GM18505 (cell line): ENCODE measurements around the gene NOBOX.

Experiments
- ATAC-seq: cut with Tn5 transposase; IDR thresholded peaks from one replicate; pipeline ENCODE4 v1.9.1; 2021; ENCODE audit not compliant: unreplicated experiment
- POLR2A ChIP-seq: IDR thresholded peaks from 4 replicates; pipeline ENCODE4 v1.6.1; 2011; ENCODE audit warnings: borderline replicate concordance; ENCODE audit not compliant: insufficient read depth, insufficient read length; ENCODE audit errors: extremely low read depth

NOBOX gene

DNA sequence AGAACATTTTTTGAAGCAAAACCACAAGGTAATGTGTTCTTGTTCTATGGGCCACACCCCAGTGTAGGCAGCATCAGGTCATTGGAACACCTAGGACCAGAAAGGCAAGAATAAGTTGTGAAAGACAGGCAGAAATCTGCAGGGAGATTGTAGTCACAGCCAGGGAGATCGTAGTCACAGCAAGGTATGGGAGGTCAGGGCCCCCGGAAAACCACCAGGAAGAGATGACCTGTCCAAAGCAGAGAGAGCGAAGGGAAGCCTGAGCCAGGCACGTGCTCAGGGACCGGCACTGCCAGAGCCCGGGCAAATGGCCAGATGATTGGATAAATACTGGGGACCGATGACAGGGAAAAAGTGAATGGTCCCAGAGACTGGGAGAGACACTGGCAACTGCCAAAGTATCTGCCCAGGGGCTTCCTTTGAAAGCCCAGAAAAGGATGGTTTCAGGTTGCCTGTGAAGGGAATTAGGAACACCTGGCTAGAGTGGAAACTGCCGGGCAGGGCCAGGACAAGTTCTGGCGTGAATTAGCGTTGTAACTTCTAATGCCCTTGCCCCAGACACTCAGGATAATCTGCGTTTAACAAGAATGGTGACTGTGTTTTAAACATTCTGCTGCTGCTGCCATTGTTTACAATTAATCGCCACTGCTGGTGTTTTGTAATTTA lies 3.9 kb upstream of the NOBOX start:
- ATAC-seq = no peak
- TF ChIP-seq POLR2A = no peak

DNA sequence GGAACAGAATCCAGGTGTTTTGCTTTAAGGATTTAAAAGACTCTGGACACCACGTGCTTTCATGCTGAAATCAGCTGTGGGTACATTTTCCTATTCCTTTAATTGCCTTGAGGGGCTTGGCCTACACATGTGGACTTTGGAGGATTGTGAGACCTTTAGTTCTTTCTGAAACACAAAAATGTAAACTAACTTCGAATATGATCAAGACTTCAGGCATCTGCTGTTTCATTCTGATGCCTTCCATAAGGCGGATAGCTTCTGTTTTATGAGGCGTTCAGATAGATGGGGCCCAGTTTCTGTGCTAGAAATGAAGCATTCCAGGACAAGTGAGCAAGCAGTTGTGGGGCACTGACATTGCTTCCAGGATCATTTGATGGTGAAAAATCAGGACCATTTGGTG lies 1.5 kb upstream of the NOBOX start:
- no peak for ATAC-seq
- no peak for TF ChIP-seq POLR2A

DNA sequence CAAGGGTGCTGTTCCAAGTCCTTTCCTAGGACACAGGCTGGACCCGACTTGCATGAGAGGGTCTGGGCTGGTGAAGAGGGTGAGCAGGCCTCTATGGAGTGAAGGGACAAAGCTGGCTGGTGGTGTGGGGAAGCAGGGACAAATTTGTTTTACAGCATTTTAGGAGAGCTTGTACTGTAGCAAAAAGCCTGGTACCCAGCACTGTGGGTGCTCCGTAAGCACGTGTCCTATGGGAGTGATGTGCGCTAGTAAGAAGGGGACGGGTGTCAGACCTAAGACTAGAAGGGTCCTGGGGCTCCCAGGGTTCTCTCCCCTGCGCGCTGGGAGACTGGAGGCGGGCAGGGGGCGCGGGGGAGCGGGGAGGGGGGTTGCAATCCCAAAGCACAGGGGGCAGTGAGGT lies 391 bp downstream of the NOBOX start:
- TF ChIP-seq POLR2A = no peak
- ATAC-seq = no peak

DNA sequence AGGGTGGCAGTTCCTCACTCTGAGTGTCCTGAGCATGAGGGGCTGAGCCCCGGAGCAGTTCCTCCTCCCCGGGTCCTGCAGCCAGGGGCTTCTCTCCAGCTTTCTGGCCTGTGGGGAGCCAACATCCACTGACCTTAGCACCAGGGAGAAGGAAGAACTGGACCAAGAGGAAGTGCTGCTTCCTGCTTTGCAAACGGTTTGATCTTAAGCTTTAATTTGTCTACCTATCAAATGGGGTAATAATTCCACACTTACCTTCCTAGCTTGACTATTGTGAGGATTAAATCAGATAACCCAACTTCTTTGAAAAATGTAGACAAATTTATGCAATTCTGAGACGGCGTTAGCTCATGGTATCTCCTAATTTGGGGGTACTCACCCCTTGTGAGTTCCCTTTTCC lies 2.0 kb downstream of the NOBOX start:
- no peak for ATAC-seq

DNA sequence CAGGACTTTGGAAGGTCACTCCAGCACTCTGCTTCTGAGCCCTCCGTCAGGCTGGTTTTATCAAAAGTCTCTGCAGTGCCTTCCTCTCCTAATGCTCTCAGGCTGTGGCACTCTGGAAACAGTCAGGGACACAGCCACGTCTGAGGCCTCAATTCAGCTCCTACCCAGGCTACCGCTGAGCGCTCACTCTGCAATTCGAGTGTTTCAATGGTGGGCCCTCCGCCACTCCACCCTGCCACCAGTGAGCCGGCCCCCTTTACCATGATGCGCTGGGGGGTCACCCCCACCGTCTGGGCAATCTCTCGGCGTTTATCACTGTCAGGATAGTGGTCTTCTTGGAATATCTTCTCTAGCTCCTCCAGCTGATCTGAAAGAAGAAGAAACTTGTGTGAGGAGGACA lies 3.5 kb downstream of the NOBOX start:
- TF ChIP-seq POLR2A = no peak
- no peak for ATAC-seq

More for the DNA sequence above, 2.0 kb downstream of the NOBOX start:
- no peak for TF ChIP-seq POLR2A

DNA sequence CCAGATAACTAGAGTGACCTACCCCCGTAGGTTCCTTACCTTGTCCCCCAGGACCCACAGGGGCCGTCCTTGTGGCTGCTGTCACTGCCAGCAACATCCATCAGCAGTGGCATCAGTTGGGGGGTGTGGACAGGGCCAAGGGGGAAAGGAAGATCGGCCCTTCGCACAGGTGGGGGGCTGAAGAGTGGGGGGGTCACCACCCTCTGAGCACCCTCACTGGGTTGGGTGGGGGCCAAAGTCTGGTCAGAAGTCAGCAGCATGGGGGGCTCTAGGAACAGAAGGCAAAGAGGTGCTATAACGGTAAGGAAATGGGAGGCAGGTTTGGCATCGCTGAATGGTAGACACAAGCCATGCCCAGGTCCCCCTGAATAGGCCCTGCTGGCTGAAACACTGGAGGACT lies 4.6 kb downstream of the NOBOX start:
- ATAC-seq = no peak
- TF ChIP-seq POLR2A = no peak

DNA sequence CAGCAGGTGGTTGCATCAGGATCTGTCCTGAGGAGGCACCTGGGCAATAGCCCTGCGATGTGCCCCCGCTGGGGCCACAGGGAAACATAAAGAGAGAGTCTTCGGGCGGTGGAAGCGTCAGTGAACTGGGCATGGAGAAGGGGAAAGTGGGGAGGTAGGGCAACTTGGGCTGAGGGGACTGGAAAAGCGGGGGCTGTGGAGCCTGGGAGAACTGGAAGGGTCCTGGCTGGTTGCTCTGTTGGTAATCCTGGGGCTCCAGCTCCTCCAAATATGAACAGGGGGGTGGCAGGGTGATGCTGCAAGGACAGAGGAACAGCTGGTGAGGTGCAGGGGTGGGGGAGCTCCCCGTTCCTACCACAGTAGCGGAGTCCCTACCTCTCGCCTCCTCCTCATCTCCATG lies 5.2 kb downstream of the NOBOX start:
- no peak for TF ChIP-seq POLR2A
- no peak for ATAC-seq

DNA sequence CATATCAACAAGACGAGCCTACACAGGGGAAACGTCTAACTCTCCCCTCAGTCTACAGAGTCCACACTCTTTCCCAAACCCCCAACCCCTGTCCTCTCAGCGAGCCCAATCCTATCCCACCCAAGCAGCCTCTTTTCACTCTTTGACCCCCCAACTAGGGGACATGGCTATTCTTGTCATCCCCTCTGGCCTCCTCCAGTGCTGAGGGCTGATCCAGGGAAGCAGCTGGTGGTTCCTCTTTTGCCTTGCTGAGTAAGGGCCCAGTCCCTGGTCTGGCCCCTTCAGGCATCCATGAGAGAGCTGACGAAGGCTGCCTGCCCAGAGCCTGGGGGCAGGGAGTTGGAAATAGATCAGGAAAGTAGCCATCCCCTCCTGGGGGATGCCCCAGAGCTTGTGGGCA lies 6.4 kb downstream of the NOBOX start:
- no peak for ATAC-seq
- TF ChIP-seq POLR2A = no peak

DNA sequence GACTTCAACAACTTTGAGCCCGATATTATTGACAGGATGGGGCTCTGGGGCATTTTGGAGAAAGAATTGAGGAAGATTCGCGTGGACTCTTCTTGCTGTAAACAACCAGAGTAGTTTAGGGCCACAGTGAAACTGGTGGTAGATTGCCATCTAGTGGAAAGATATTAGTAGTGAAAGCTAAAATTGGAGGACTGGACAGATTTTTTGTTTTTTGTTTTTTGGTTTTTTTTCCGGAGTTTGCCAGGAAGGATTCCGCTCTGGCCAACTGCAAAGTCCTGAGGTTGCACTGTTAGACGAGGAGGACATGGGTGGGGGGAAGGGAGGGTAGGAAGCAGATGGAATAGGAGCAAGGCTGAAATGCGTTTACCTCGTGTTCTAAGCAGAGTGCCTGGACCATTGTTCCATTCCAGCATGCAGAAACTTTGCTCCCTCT lies 11.7 kb downstream of the NOBOX start:
- no peak for TF ChIP-seq POLR2A
- peak; percentile 62 for ATAC-seq

DNA sequence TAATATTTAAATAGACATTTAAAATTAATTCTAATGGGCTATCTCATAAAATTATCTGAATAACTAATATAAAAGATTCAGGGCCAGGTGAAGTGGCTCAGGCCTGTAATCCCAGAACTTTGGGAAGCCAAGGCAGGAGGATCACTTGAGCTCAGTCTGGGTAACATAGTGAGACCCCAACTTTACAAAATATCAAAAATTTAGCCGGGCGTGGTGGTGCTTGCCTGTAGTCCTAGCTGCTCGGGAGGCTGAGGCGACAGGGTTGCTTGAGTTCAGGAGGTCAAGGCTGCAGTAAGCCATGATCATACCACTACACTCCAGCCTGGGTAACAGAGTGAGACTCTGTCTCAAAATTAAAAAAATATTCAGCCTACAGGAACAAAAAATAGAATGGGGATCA lies 12.5 kb downstream of the NOBOX start:
- TF ChIP-seq POLR2A = no peak

DNA sequence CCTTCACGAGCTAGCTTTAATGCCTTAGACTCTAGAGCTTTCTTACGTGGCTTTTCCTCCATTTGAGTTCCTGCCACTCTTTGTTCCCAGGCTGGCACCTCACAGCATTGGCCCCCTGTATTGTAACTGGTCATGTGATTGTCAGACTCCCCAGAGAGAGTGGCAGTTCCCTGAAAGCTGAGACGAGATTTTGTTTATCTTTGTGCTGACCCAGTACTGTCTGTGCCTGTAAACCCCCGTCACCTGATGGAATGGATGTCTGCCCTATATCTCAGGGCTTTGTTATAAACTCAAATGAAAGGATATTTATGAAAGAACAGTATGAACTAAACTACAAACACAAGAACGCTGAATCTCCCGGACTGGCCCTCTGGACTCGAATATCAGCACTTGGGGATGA lies 13.0 kb downstream of the NOBOX start:
- TF ChIP-seq POLR2A = no peak
- no peak for ATAC-seq

More for the DNA sequence above, 12.5 kb downstream of the NOBOX start:
- no peak for ATAC-seq

DNA sequence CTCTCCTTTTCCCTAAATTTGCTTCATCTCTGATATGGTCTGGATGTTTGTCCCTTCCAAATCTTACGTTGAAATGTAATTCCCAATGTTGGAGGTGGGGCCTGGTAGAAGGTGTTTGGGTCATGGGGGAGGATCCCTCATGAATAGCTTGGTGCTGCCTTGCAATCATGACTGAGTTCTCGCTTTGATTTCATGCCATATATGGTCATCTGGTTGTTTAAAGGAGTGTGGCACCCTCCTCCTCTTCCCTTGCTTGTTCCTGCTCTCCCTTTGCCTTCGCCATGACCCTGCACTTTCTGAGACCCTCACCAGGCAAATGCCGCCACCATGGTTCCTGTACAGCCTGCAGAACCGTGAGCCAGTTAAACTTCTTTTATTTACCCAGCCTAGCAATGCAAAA lies 14.5 kb downstream of the NOBOX start:
- TF ChIP-seq POLR2A = no peak
- ATAC-seq = no peak

DNA sequence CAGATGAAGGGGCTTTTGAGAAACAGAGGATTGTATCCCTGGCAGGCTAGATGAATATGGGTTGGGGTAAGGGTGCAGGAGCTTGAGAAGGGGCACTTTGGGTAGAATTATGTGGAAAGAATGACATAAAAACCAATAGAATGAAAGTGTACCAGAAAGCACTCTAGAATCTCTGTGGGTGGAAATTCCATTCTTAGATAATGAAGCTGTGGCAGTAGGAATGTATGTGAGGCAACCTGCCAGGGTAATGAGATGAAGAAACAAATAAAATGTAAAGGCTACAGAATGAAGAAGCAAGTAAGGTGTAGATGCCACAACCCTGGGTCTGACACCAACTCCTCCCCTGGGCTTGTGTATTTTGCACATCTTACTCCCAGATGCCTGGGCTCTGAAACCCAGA lies 16.8 kb downstream of the NOBOX start:
- no peak for TF ChIP-seq POLR2A
- ATAC-seq = no peak

DNA sequence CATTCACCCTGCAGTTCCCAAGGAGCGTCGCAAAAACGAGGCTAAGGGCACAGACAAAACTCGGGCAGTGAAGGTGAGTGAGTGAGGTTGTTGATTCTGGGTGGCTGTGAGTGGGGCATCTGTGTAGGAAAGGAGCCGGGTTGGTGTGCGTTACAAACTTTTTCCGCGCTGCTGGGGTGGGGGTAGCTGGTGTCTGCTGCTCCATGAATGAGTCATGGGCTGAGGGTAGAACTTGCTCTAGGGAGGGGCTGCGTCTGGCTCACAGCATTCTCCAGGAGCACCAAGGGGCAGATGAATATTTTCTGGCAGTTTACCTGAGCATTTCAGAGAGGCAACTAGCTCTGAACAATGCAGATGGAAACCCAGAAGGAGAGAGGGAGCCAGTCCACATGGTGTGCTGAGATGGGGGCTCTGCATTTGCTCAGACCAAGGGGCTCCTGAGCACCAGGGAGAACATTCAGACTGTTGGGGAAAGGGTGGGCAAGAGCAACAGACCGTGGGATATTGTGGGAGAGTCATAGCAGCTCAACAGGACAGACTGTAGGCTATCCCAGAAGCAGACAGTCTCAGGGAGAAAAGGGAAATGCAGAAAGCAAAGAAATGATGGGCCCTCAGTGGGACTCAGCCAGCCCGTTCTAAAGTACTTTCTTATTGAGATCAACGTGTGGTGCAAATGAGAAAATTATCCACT lies 18.8 kb downstream of the NOBOX start:
- TF ChIP-seq POLR2A = no peak
- ATAC-seq = no peak

DNA sequence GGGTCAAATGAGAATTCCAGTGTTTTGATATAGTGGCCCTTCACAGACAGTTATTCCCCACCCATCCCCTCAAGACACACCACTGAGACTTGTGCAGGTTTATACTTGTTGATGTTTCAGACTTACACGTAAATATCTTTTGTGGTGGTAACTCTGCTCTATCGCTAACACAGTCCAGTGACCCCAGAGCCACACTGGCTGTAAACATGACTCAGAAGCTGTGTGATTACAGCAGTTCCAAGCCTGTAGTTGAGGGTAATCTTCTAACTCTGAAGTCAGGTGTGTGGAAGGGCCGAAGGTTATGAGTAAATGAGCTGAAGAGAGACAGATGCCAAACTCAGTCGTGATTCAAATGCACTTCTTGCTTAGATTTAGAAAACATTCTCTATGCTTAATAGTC lies 19.4 kb downstream of the NOBOX start:
- peak; percentile 92 for ATAC-seq
- TF ChIP-seq POLR2A = no peak

DNA sequence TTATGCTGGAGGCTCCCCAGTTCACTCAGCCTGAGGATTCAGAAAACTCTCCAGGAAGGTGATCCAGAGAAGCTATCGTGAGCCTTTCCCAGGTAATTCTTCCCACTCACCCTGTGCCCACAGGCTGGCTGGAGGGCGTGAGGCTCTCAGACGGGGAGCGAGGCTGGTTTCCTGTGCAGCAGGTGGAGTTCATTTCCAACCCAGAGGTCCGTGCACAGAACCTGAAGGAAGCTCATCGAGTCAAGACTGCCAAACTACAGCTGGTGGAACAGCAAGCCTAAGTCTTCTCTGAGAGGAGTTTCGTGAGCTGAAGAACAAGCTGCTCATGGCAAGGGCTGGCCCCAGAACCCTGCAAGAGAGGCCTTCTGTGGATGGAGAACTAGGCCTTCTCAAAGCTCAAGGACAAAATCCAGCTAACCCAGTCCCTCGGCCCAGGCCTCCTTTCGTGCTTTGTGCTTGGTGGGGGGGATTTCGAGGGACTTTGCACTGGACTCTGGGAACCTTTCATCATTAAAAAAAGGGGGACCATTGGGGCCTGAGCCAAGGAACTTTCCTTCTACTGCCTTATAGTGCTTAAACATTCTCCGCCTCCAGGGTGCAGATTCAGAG lies 23.6 kb downstream of the NOBOX start:
- ATAC-seq = no peak
- no peak for TF ChIP-seq POLR2A
